Endothelial cell of umbilical vein (primary cell): ENCODE data around the gene FAM53B.

Experiments
- POLR2A ChIP-seq: IDR thresholded peaks from 2 replicates; pipeline ENCODE4 v1.6.1; 2012; ENCODE audit warnings: low read depth, mild to moderate bottlenecking, control low read depth, low read length
- TF ChIP-seq, protein P1 (sequence below), 2 donors: IDR thresholded peaks; 1 replicate in 1 of 2; 2 replicates in 1 of 2; pipeline ENCODE4 v1.5.1; 2011; ENCODE audit warnings: low read length in 2 of 2, mild to moderate bottlenecking in 2 of 2, moderate library complexity in 2 of 2, control low read depth in 1 of 2, inconsistent platforms in 1 of 2, low read depth in 1 of 2; ENCODE audit not compliant: insufficient read depth in 1 of 2; ENCODE audit errors: extremely low read depth in 1 of 2

DNA sequence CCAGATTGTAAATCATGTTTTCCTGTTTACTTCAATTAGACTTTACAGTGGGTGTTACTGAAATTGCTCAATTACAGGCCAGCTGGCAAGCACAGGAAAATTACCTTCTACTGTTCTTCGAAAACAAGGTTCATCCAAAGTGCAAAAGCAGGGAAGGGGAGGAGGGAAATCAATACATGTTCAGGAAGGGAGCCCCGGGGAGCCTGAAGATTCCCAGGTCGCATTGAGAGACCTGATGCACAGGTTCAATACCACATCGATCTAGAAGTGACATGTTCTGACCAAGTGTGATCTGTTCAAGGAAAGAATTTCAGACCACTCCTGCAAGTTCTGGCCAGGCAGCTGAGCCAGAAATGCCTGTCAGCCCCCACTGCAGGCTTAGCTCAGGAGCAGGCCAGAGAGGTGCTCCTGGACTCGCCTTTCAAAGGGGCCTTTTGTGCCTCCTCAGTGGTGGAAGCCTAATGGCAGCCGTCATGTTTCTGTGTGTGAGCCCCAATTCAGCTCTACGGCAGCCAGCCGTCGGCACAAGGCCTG lies 35.9 kb downstream of the FAM53B start:
- no peak for TF ChIP-seq POLR2A
- TF ChIP-seq, protein P1, sequence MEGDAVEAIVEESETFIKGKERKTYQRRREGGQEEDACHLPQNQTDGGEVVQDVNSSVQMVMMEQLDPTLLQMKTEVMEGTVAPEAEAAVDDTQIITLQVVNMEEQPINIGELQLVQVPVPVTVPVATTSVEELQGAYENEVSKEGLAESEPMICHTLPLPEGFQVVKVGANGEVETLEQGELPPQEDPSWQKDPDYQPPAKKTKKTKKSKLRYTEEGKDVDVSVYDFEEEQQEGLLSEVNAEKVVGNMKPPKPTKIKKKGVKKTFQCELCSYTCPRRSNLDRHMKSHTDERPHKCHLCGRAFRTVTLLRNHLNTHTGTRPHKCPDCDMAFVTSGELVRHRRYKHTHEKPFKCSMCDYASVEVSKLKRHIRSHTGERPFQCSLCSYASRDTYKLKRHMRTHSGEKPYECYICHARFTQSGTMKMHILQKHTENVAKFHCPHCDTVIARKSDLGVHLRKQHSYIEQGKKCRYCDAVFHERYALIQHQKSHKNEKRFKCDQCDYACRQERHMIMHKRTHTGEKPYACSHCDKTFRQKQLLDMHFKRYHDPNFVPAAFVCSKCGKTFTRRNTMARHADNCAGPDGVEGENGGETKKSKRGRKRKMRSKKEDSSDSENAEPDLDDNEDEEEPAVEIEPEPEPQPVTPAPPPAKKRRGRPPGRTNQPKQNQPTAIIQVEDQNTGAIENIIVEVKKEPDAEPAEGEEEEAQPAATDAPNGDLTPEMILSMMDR (IDR thresholded peaks at IDR 0.05; ENCODE audit: extremely low read depth in 1 of 2, insufficient read depth in 1 of 2, low read depth in 1 of 2, low read length in 2 of 2): no peak
